ENCODE measurements around the gene EML3. TPM values are rescaled to one million over a fixed set of nuclear protein-coding genes. Genes with fewer than 3 reads are reported as not detected.

Gene EML3
- total and polyA plus RNA-seq, 12 donors, result 9.7 to 198 (median 36.3) TPM

Small RNA genes within 50 kb of the gene (microRNA-seq; reads per million reads assigned to microRNA genes)
- gene MIR6747, result 0 to 1.1 (median 0.57) reads per million in 3 donors

Small RNA genes within 50 kb of the gene (small RNA-seq; reads per million reads assigned to genes)
- gene AP001458.1 (0 reads per million in 2 donors), gene EEF1G (0 reads per million in 2 donors), gene MIR6747 (0 to 0.08 reads per million in 2 donors)

Other genes with a start within 250 kb of the EML3 start
- gene SCGB1A1, start 193.7 kb downstream of the EML3 start, total RNA-seq, result 1 to 10 TPM in 2 of 9 donors, not detected in 7; 1.7 to 3.1 TPM
- gene SCGB1A1, start 193.7 kb downstream of the EML3 start, polyA plus RNA-seq, result 1 to 10 TPM in 1 of 3 donors, not detected in 2; 1.5 TPM
- 100 to 1,000 TPM in 8 of 9 donors, 10 to 100 TPM in 1; 54.2 to 307 (median 195) TPM for gene AHNAK, start 66.0 kb downstream of the EML3 start, total RNA-seq
- gene AHNAK, start 66.0 kb downstream of the EML3 start, polyA plus RNA-seq, result 10 to 100 TPM; 32.0 to 35.4 (median 32.7) TPM
- 1,000 to 10,000 TPM in 7 of 9 donors, 100 to 1,000 TPM in 2; 943 to 1,585 (median 1,192) TPM for gene EEF1G, start 38.9 kb downstream of the EML3 start, total RNA-seq
- gene EEF1G, start 38.9 kb downstream of the EML3 start, polyA plus RNA-seq, result 1,000 to 10,000 TPM in 1 of 3 donors, 100 to 1,000 TPM in 2; 646 to 1,257 (median 934) TPM
- 10 to 100 TPM in 7 of 9 donors, 1 to 10 TPM in 2; 7.0 to 32.4 (median 14.9) TPM for gene TUT1, start 21.3 kb downstream of the EML3 start, total RNA-seq
- 10 to 100 TPM in 2 of 3 donors, 1 to 10 TPM in 1; 9.4 to 67.6 (median 34.0) TPM for gene TUT1, start 21.3 kb downstream of the EML3 start, polyA plus RNA-seq
- gene MTA2, start 10.9 kb downstream of the EML3 start, total RNA-seq, result 10 to 100 TPM; 63.9 to 97.3 (median 73.6) TPM
- gene MTA2, start 10.9 kb downstream of the EML3 start, polyA plus RNA-seq, result 10 to 100 TPM; 66.5 to 82.4 (median 73.5) TPM
- 10 to 100 TPM in 3 of 9 donors, 1 to 10 TPM in 6; 1.6 to 22.3 (median 4.9) TPM for gene ROM1, start 482 bp upstream of the EML3 start, total RNA-seq
- gene ROM1, start 482 bp upstream of the EML3 start, polyA plus RNA-seq, result 10 to 100 TPM in 2 of 3 donors, 1 to 10 TPM in 1; 5.1 to 11.3 (median 11.1) TPM
- gene B3GAT3, start 9.2 kb upstream of the EML3 start, total RNA-seq, result 10 to 100 TPM; 25.3 to 56.6 (median 34.5) TPM
- 10 to 100 TPM in 2 of 3 donors, 1 to 10 TPM in 1; 5.9 to 83.3 (median 60.6) TPM for gene B3GAT3, start 9.2 kb upstream of the EML3 start, polyA plus RNA-seq
- 100 to 1,000 TPM; 105 to 304 (median 182) TPM for gene GANAB, start 33.8 kb upstream of the EML3 start, total RNA-seq
- 100 to 1,000 TPM in 1 of 3 donors, 10 to 100 TPM in 2; 90.9 to 177 (median 94.0) TPM for gene GANAB, start 33.8 kb upstream of the EML3 start, polyA plus RNA-seq
- gene INTS5, start 40.5 kb upstream of the EML3 start, total RNA-seq, result 10 to 100 TPM in 8 of 9 donors, 1 to 10 TPM in 1; 9.6 to 32.3 (median 25.0) TPM
- gene INTS5, start 40.5 kb upstream of the EML3 start, polyA plus RNA-seq, result 1 to 10 TPM; 4.4 to 7.5 (median 4.6) TPM
- gene C11orf98, start 52.4 kb upstream of the EML3 start, total RNA-seq, result 10 to 100 TPM; 42.8 to 87.3 (median 49.8) TPM
- gene C11orf98, start 52.4 kb upstream of the EML3 start, polyA plus RNA-seq, result 100 to 1,000 TPM in 2 of 3 donors, 10 to 100 TPM in 1; 95.8 to 142 (median 104) TPM
- gene CSKMT, start 52.5 kb upstream of the EML3 start, total RNA-seq, result 10 to 100 TPM in 3 of 9 donors, 1 to 10 TPM in 5, not detected in 1; 2.8 to 15.6 (median 8.3) TPM
- 10 to 100 TPM in 2 of 3 donors, 1 to 10 TPM in 1; 1.9 to 37.2 (median 20.6) TPM for gene CSKMT, start 52.5 kb upstream of the EML3 start, polyA plus RNA-seq
- gene UQCC3, start 58.9 kb upstream of the EML3 start, total RNA-seq, result 10 to 100 TPM; 10.2 to 21.3 (median 15.2) TPM
- gene UQCC3, start 58.9 kb upstream of the EML3 start, polyA plus RNA-seq, result 10 to 100 TPM in 2 of 3 donors, 1 to 10 TPM in 1; 2.2 to 25.7 (median 25.7) TPM
- gene LBHD1, start 59.5 kb upstream of the EML3 start, total RNA-seq, result 10 to 100 TPM in 3 of 9 donors, 1 to 10 TPM in 6; 1.1 to 22.0 (median 8.4) TPM
- gene LBHD1, start 59.5 kb upstream of the EML3 start, polyA plus RNA-seq, result 10 to 100 TPM; 16.5 to 30.4 (median 17.5) TPM
- gene UBXN1, start 66.3 kb upstream of the EML3 start, total RNA-seq, result 100 to 1,000 TPM in 6 of 9 donors, 10 to 100 TPM in 3; 81.3 to 308 (median 139) TPM
- 100 to 1,000 TPM; 114 to 225 (median 177) TPM for gene UBXN1, start 66.3 kb upstream of the EML3 start, polyA plus RNA-seq
- 10 to 100 TPM in 6 of 9 donors, 1 to 10 TPM in 3; 3.1 to 29.9 (median 13.6) TPM for gene LRRN4CL, start 76.8 kb upstream of the EML3 start, total RNA-seq
- gene LRRN4CL, start 76.8 kb upstream of the EML3 start, polyA plus RNA-seq, result 1 to 10 TPM; 5.7 to 9.3 (median 6.4) TPM
- gene BSCL2, start 94.6 kb upstream of the EML3 start, total RNA-seq, result 100 to 1,000 TPM in 6 of 9 donors, 10 to 100 TPM in 3; 77.6 to 185 (median 108) TPM
- 100 to 1,000 TPM; 134 to 653 (median 440) TPM for gene BSCL2, start 94.6 kb upstream of the EML3 start, polyA plus RNA-seq
- 1 to 10 TPM in 3 of 9 donors, under 1 TPM in 4, not detected in 2; 0.39 to 3.2 (median 0.96) TPM for gene GNG3, start 94.9 kb upstream of the EML3 start, total RNA-seq
- 10 to 100 TPM in 1 of 3 donors, 1 to 10 TPM in 2; 4.1 to 15.7 (median 6.4) TPM for gene GNG3, start 94.9 kb upstream of the EML3 start, polyA plus RNA-seq
- gene HNRNPUL2, start 114.7 kb upstream of the EML3 start, total RNA-seq, result 10 to 100 TPM in 8 of 9 donors, 1 to 10 TPM in 1; 9.6 to 34.5 (median 17.6) TPM
- gene HNRNPUL2, start 114.7 kb upstream of the EML3 start, polyA plus RNA-seq, result 10 to 100 TPM; 23.8 to 40.2 (median 38.1) TPM
- 10 to 100 TPM; 10.7 to 45.0 (median 27.0) TPM for gene TTC9C, start 115.7 kb upstream of the EML3 start, total RNA-seq
- 10 to 100 TPM; 36.7 to 93.9 (median 46.3) TPM for gene TTC9C, start 115.7 kb upstream of the EML3 start, polyA plus RNA-seq
- gene ZBTB3, start 141.4 kb upstream of the EML3 start, total RNA-seq, result 10 to 100 TPM in 6 of 9 donors, 1 to 10 TPM in 3; 6.9 to 19.5 (median 13.6) TPM
- gene ZBTB3, start 141.4 kb upstream of the EML3 start, polyA plus RNA-seq, result 1 to 10 TPM; 3.0 to 5.6 (median 3.3) TPM
- gene POLR2G, start 148.8 kb upstream of the EML3 start, total RNA-seq, result 100 to 1,000 TPM in 1 of 9 donors, 10 to 100 TPM in 8; 58.2 to 195 (median 79.8) TPM
- gene POLR2G, start 148.8 kb upstream of the EML3 start, polyA plus RNA-seq, result 100 to 1,000 TPM in 2 of 3 donors, 10 to 100 TPM in 1; 67.6 to 109 (median 108) TPM
- 10 to 100 TPM; 18.3 to 42.3 (median 25.9) TPM for gene TAF6L, start 158.6 kb upstream of the EML3 start, total RNA-seq
- gene TAF6L, start 158.6 kb upstream of the EML3 start, polyA plus RNA-seq, result 10 to 100 TPM; 10.8 to 98.1 (median 41.2) TPM
- gene TMEM179B, start 174.6 kb upstream of the EML3 start, total RNA-seq, result 100 to 1,000 TPM in 3 of 9 donors, 10 to 100 TPM in 6; 55.4 to 217 (median 72.6) TPM
- 10 to 100 TPM; 37.2 to 97.7 (median 66.6) TPM for gene TMEM179B, start 174.6 kb upstream of the EML3 start, polyA plus RNA-seq
- 10 to 100 TPM; 12.6 to 49.1 (median 24.7) TPM for gene TMEM223, start 179.2 kb upstream of the EML3 start, total RNA-seq
- 10 to 100 TPM; 32.0 to 41.3 (median 32.5) TPM for gene TMEM223, start 179.2 kb upstream of the EML3 start, polyA plus RNA-seq
- gene NXF1, start 192.7 kb upstream of the EML3 start, total RNA-seq, result 100 to 1,000 TPM in 1 of 9 donors, 10 to 100 TPM in 8; 32.8 to 134 (median 58.8) TPM
- gene NXF1, start 192.7 kb upstream of the EML3 start, polyA plus RNA-seq, result 100 to 1,000 TPM in 2 of 3 donors, 10 to 100 TPM in 1; 87.0 to 274 (median 231) TPM
- 10 to 100 TPM; 22.2 to 59.9 (median 37.3) TPM for gene STX5, start 219.3 kb upstream of the EML3 start, total RNA-seq
- 10 to 100 TPM; 19.7 to 52.4 (median 22.4) TPM for gene STX5, start 219.3 kb upstream of the EML3 start, polyA plus RNA-seq
- gene TEX54, start 220.1 kb upstream of the EML3 start, total RNA-seq, result not detected
- gene TEX54, start 220.1 kb upstream of the EML3 start, polyA plus RNA-seq, result 1 to 10 TPM in 1 of 3 donors, under 1 TPM in 1, not detected in 1; 0.27 to 1.4 TPM
- 10 to 100 TPM; 21.7 to 58.0 (median 37.9) TPM for gene WDR74, start 226.8 kb upstream of the EML3 start, total RNA-seq
- 100 to 1,000 TPM in 2 of 3 donors, 10 to 100 TPM in 1; 35.4 to 119 (median 102) TPM for gene WDR74, start 226.8 kb upstream of the EML3 start, polyA plus RNA-seq